Measurements from ENCODE around the gene RBM12.

RBM12 gene

DNA sequence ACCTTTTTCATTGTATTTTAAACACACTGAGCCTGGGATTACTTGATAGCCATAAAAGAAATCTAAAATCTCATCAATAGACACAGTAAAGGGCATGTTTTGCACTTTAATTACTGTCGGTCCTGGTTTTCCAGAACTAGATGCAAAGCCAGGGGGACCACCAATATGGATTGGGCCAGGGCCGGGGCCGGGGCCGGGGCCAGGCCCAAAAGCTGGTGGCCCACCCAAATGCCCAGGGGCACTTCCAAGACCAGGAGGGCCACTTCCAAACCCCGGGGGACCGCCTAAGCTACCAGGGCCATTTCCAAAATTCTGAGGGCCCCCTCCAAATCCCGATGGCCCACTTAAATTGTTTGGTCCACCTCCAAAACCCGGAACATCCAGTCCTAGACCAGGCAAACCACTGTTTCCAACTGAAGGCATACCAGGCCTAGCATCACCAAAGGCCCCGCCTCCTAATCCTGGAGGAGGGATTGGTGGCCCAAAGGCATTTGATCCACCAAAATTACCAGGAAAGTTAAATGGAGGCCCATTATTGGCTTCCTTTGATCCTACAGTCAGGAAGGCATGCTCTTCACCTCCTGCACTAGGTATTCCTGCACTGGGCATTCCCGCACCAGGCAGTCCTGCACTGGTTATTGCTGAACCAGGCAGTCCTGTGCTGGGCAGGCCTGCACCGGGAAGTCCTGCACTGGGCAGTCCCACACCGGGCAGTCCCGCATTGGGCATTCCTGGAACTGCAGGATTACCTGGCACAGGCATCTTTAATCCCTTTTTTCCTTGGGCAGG, 11.9 kb downstream of the RBM12 start:
- DNase-seq, result no peak

DNA sequence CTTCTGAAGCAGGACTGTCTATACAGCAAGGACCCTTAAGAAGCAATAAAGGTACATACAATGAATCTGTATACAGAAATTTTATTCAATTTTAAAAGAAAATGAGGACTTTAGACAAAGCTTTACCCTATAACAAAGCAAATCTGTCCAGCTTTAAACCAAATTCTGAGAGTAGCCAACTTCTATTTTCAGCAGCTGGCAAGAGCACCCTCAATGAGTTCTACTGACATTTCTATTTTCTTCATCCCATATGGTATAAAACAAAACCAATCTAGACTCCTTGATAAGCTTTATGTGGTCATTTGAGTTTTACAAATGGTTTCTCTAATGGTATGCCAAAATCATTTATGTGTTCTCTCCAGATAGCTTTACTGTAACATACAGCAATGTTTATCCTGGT, 12.7 kb downstream of the RBM12 start:
- DNase-seq, result no peak

- no peak for DNase-seq
These were observed 14.1 kb downstream of the RBM12 start for GRCh38 chr20:35650632-35651031.

- no peak for DNase-seq
These were observed 15.9 kb downstream of the RBM12 start for GRCh38 chr20:35648836-35649235.

- no peak for DNase-seq
These were observed 19.9 kb downstream of the RBM12 start for GRCh38 chr20:35644806-35645205.

GRCh38 chr20:35643045-35643444, 21.7 kb downstream of the RBM12 start:
- no peak for DNase-seq

GRCh38 chr20:35641743-35642142, 23.0 kb downstream of the RBM12 start:
- DNase-seq, result no peak

DNA sequence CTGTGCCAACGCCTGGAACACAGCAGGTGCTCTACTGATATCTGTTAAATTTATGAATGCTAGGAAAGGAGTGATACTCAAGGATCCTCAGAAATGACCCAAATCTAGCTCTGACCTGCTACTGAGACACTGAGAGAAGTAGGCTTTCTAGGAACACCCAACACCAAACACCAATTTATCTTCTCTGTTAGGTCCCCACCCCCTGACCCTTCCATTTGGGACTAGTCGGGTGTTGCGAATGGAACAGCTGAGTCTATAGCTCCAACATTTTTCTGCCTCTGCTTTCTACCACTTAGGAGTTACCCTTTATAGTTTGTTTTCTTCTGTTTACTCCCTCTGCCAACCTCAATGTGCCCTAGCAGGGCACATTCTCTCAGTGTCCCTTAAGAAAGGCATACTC, 24.0 kb downstream of the RBM12 start:
- DNase-seq, result no peak

DNA sequence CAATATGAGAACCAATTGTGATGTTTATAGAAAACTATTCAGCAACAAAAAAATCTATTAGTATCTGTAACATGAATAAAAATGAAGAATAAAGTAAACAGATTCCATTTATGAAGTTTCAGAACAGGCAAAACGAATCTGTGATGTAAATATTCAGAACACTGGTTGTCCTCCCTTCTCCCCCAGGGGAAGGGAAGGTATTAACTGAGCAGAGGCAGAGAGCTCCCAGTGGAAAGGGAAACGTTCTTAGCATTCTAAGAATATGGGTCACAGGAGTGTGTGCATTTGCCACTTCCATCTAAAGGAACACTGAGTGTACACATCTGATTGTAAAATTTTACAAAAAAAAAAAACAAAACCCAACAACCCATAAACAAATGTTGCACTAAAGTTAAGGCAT, 25.9 kb downstream of the RBM12 start:
- DNase-seq, result no peak

- DNase-seq, result no peak
These were observed 27.4 kb downstream of the RBM12 start for GRCh38 chr20:35637276-35637675.

GRCh38 chr20:35636095-35636494, 28.6 kb downstream of the RBM12 start:
- DNase-seq, result no peak

DNA sequence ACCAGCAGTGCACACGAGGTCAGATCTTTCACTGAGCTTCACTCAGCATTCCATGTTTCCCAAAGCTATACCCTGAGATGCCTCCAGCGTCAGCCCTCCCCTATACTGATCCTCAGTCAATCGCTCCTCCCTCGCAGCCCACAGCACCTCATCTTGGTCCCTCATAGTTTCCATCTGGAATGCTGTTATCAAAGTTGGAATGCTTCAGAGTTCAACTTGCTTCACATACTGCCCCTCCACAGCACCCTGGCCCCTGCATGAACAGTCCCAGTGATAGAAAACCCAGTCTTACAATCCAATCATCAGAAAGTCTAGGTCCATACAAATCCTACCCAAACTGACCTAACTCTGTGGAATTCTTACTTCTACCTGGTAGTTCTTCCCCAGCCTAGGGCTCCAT, 29.0 kb downstream of the RBM12 start:
- DNase-seq, result no peak

DNA sequence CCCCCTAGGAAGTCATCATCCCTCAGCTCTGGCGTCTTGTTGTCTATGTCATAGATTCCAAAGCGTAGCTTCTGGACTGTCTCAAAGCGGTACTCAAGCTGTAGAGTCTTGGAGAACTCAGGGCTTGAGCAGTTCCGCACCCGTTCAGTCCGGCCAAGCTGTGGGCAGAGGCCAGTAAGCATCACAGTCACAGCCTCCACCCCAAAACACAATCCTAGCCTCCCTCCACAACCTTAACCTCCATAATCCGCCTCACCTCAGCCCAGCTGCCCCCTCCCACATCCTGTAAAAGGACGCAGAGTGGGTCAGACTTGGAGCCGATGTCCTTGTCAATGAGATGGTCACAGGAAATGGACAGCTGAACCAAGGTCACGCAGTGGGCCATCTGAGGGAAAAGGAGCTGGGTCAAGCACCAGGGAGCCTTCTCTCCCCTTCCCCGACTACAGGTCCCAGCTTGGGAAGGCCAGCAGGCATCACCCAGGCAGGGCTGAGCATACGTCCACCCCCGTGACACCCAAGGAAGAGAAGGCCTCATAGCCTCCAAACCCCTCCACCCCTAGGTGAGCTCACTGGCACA, 32.1 kb downstream of the RBM12 start:
- no peak for DNase-seq

DNA sequence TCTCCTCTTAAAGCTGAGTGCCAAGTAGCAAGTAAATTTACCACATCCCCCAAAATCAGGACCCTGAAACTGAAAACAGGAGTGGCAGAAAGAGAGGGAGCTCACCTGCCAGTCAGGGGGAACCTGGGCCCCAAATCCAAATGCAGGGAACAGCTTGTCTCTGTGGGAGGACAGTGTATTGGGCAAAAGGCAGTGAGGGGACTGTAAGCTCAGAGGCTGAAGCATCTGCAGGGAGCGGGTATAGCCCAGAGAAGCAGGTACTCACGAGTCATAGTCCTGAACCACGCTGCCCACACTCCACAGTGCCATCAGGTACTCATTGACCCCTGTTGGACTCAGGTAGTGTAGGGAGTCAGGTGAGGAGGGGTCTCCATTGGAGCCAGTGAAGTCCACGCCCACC, 34.1 kb downstream of the RBM12 start:
- DNase-seq, result no peak

DNA sequence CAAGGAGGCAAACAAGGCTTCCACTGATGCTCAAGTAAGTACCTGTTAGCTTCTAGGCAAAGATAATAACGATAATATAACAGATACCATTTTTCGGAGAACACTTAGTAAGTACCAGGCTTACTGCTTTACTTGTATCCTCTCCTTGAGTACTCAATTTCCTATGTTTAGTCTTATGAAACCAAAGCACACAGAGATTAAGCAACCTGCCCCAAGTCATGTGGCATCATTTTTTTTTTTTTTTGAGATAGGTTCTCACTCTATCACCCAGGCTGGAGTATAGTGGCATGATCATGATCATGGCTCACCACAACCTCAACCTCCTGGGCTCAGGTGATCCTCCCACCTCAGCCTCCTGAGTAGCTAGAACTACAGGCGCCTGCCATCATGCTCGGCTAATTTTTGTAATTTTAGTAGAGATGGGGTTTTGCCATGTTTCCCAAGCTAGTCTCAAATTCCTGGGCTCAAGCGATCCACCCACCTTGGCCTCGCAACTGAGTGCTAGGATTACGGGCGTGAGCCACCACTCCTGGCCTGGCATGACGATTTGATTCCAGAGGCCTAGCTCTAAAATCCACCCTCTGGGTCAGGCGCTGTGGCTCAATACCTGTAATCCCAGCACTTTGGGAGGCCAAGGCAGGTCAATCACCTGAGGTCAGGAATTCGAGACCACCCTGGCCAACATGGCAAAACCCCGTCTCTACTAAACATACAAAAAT, 35.1 kb downstream of the RBM12 start:
- DNase-seq, result no peak

DNA sequence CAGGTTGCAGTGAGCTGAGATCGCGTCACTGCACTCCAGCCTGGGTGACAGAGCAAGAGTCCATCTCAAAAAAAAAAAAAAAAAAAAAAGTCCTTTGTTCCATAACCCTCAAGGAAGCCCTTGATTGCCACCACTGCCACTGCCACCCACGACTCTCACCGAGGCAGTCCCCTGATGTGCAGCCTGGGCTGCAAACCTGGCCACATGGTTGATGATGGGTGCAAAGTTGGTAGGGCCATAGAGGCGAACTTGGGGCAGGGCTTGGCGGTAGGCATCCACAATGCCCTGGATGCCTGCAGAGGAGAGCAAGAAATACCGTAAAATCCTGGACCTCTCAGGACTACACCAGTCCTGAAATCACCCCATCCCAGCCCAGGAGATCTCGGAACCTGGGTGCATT, 37.6 kb downstream of the RBM12 start:
- no peak for DNase-seq

GRCh38 chr20:35626386-35627001, 38.2 kb downstream of the RBM12 start:
- DNase-seq, result no peak

DNA sequence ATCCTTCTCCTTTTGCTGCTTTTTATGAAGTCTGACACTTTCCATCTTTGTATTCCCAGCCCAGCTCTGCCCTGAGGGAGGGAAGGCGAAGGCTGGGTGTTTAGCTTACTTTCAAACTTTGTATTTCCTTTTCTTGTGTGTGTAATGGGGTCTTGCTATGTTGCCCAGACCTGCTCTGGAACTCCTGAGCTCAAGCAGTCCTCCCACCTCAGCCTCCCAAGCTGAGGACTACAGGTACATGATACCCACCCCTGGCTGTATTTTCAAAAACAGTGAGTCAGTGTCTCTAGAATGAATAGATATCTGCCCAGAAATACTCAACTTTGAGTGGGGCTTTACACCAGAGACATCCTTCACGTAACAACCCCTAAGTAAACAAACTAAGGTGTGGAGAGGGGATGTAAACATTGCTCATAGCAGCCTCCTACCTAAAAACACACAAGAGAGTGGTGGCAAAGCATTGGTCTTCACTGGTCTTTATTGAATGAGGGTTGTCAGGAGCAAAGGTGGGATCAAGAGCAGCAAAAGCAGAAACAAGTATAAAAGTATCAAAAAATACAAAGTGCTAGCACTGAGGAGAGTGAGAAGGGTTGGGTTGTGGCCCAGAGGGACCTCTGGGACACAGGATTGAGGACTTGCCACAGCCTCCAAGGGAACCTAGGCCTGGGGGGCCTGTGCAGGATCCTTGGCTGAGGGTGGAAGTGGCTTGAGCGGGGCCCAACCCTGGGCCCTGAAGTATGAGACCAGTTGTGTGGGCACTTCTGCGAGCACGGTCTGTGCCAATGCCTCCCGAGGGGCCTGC, 38.9 kb downstream of the RBM12 start:
- DNase-seq, result no peak

GRCh38 chr20:35621560-35621946, 43.1 kb downstream of the RBM12 start:
- DNase-seq, result no peak

- DNase-seq, result no peak
These were observed 43.7 kb downstream of the RBM12 start for GRCh38 chr20:35620818-35621559.

- DNase-seq, result peak; percentile 79 to 89
These were observed 45.3 kb downstream of the RBM12 start for GRCh38 chr20:35619196-35620095.

Data from SHP77 (cell line).